SU-DHL-6 (cell line): ENCODE results near the gene FGB.

Experiments
- H2AFZ ChIP-seq: fragments of 200-600 bp; sonication (generic); 2 replicates; pipeline ENCODE4 v1.6.1; 2014; ENCODE audit warnings: low read depth, mild to moderate bottlenecking, moderate library complexity, mixed read lengths, antibody characterized with exemption, low read length; ENCODE audit not compliant: severe bottlenecking
- H3F3A ChIP-seq: fragments of 200-600 bp; shearing (Covaris generic); 2 replicates; pipeline ENCODE4 v1.6.0; 2016; ENCODE audit warnings: antibody characterized with exemption, mild to moderate bottlenecking; ENCODE audit not compliant: insufficient read depth
- H3K27ac ChIP-seq: fragments of 200-600 bp; sonication (generic); 2 replicates; pipeline ENCODE4 v1.5.1; 2016; ENCODE audit warnings: low read depth, mild to moderate bottlenecking, low read length, moderate library complexity, mixed read lengths
- H3K27me3 ChIP-seq: fragments of 200-600 bp; sonication (generic), shearing (Covaris generic); 2 replicates; pipeline ENCODE4 v1.6.0; 2014; ENCODE audit warnings: mild to moderate bottlenecking, low read length
- H3K36me3 ChIP-seq: fragments of 200-600 bp; sonication (generic); 2 replicates; pipeline ENCODE4 v1.6.1; 2014; ENCODE audit warnings: mild to moderate bottlenecking, low read length, mixed read lengths
- H3K4me2 ChIP-seq: fragments of 300-600, 200-600 bp; shearing (Covaris generic), sonication (generic); 2 replicates; pipeline ENCODE4 v1.6.0; 2014; ENCODE audit warnings: low read length, low read depth, mild to moderate bottlenecking; ENCODE audit not compliant: poor library complexity, severe bottlenecking
- H3K4me3 ChIP-seq: fragments of 200-600 bp; sonication (generic); 2 replicates; pipeline ENCODE4 v1.5.1; 2014; ENCODE audit warnings: antibody characterized with exemption, low read length, mild to moderate bottlenecking, mixed read lengths; ENCODE audit not compliant: insufficient read depth, poor library complexity, severe bottlenecking
- H3K79me2 ChIP-seq: fragments of 200-600 bp; sonication (generic); 2 replicates; pipeline ENCODE4 v1.6.1; 2014; ENCODE audit warnings: mild to moderate bottlenecking, low read length, moderate library complexity; ENCODE audit not compliant: insufficient read depth
- H3K9ac ChIP-seq: fragments of 200-600 bp; sonication (generic); 2 replicates; pipeline ENCODE4 v1.7.0; 2014; ENCODE audit warnings: mild to moderate bottlenecking, low read length
- H3K9me2 ChIP-seq: fragments of 200-600 bp; sonication (generic); replicated peaks from 2 replicates; pipeline ENCODE4 v1.6.1; 2014; ENCODE audit warnings: low read length; ENCODE audit not compliant: insufficient read depth
- H3K9me3 ChIP-seq: fragments of 200-600 bp; sonication (generic); 2 replicates; pipeline ENCODE4 v1.6.1; 2014; ENCODE audit warnings: low read length, mixed read lengths; ENCODE audit not compliant: insufficient read depth
- H4K20me1 ChIP-seq: fragments of 200-600 bp; sonication (generic); 2 replicates; pipeline ENCODE4 v1.6.1; 2014; ENCODE audit warnings: low read depth, mild to moderate bottlenecking, antibody characterized with exemption, low read length, moderate library complexity, mixed read lengths
- EZH2phosphoT487 ChIP-seq: fragments of 200-600 bp; sonication (generic), shearing (Covaris generic); conservative IDR thresholded peaks from 2 replicates; pipeline ENCODE4 v1.6.1; 2018; ENCODE audit warnings: mild to moderate bottlenecking, antibody characterized with exemption, low read length, moderate library complexity, mixed read lengths
- TF ChIP-seq, protein P1 (sequence below): fragments of 200-600 bp; sonication (generic); IDR thresholded peaks from one replicate; pipeline ENCODE4 v1.5.1; 2017; ENCODE audit warnings: antibody characterized with exemption, mild to moderate bottlenecking, low read length, moderate library complexity; ENCODE audit not compliant: insufficient read depth, poor library complexity, severe bottlenecking

Gene FGB

GRCh38 chr4:154618708-154619315 lies 56.0 kb downstream of the FGB start:
- H2AFZ ChIP-seq, result no peak overlapping the region
- H3F3A ChIP-seq, result no peaks in the 10 kb centered on the region
- H3K4me2 ChIP-seq, result no peak overlapping the region
- no peaks in the 10 kb centered on the region for H4K20me1 ChIP-seq
- no peaks in the 10 kb centered on the region for H3K9me3 ChIP-seq
- H3K36me3 ChIP-seq, result no peaks in the 10 kb centered on the region
- H3K9ac ChIP-seq, result no peak overlapping the region
- no peak overlapping the region for H3K4me3 ChIP-seq
- no peaks in the 10 kb centered on the region for H3K27me3 ChIP-seq
- H3K27ac ChIP-seq, result no peak overlapping the region
- TF ChIP-seq EZH2phosphoT487, result no peak
- TF ChIP-seq, protein P1, sequence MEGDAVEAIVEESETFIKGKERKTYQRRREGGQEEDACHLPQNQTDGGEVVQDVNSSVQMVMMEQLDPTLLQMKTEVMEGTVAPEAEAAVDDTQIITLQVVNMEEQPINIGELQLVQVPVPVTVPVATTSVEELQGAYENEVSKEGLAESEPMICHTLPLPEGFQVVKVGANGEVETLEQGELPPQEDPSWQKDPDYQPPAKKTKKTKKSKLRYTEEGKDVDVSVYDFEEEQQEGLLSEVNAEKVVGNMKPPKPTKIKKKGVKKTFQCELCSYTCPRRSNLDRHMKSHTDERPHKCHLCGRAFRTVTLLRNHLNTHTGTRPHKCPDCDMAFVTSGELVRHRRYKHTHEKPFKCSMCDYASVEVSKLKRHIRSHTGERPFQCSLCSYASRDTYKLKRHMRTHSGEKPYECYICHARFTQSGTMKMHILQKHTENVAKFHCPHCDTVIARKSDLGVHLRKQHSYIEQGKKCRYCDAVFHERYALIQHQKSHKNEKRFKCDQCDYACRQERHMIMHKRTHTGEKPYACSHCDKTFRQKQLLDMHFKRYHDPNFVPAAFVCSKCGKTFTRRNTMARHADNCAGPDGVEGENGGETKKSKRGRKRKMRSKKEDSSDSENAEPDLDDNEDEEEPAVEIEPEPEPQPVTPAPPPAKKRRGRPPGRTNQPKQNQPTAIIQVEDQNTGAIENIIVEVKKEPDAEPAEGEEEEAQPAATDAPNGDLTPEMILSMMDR, result peak; percentile 48
- no peaks in the 10 kb centered on the region for H3K79me2 ChIP-seq
- H3K9me2 ChIP-seq, result no peaks in the 10 kb centered on the region

DNA sequence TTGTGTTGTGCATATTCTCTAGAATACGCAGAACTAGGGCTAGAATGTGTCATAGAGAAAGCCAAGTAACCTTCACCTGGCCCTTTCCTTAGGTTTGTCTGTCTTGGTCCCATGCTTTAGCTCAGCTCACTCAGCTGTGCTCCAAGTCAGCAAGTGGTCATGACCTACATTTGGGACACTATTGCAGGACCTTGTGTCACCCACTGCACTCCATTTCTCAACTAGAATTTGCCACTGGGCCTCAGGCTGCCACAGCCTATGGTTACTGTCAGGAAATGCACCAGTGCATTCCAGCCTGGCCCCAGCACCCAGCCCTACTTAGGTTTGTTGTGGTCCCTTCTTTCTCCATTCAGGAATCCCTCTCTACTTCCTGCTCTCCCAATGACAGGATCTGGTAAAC lies 57.3 kb downstream of the FGB start:
- Histone ChIP-seq H3K36me3 (no peaks in the 10 kb centered on the region), H3K79me2 (no peaks in the 10 kb centered on the region), H3F3A (no peaks in the 10 kb centered on the region), H3K27ac (no peak overlapping the region), H3K4me2 (no peak overlapping the region), H2AFZ (no peak overlapping the region), H4K20me1 (no peaks in the 10 kb centered on the region), H3K27me3 (no peaks in the 10 kb centered on the region), H3K9me3 (no peaks in the 10 kb centered on the region), H3K9ac (no peak overlapping the region), H3K9me2 (no peaks in the 10 kb centered on the region), H3K4me3 (no peak overlapping the region)
- TF ChIP-seq, protein P1, result no peak
- TF ChIP-seq EZH2phosphoT487, result no peak
